ENCODE results near the gene ACSS1.

Gene ACSS1

GRCh38 chr20:24958506-24959385 lies 99.2 kb downstream of the ACSS1 start:
- TF ChIP-seq, protein P1, sequence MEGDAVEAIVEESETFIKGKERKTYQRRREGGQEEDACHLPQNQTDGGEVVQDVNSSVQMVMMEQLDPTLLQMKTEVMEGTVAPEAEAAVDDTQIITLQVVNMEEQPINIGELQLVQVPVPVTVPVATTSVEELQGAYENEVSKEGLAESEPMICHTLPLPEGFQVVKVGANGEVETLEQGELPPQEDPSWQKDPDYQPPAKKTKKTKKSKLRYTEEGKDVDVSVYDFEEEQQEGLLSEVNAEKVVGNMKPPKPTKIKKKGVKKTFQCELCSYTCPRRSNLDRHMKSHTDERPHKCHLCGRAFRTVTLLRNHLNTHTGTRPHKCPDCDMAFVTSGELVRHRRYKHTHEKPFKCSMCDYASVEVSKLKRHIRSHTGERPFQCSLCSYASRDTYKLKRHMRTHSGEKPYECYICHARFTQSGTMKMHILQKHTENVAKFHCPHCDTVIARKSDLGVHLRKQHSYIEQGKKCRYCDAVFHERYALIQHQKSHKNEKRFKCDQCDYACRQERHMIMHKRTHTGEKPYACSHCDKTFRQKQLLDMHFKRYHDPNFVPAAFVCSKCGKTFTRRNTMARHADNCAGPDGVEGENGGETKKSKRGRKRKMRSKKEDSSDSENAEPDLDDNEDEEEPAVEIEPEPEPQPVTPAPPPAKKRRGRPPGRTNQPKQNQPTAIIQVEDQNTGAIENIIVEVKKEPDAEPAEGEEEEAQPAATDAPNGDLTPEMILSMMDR (IDR thresholded peaks at IDR 0.05; ENCODE audit: low read depth, low read length, missing control alignments): no peak
- Histone ChIP-seq H3K27ac (no peak overlapping the region), H3K36me3 (replicated peaks) (peaks cover 15% of the 10 kb centered on the region), H3K27me3 (replicated peaks) (no peaks in the 10 kb centered on the region), H3K4me3 (ENCODE audit: low read depth, low read length) (no peak overlapping the region)
- in situ Hi-C loops (cut with HindIII; ENCODE audit: low pct_ligation_motif_present, low sequenced_read_pairs): no loop called here
- DNase-seq: no peak

GRCh38 chr20:24957326-24958016 lies 100.5 kb downstream of the ACSS1 start:
- H3K4me3 ChIP-seq (ENCODE audit: low read depth, low read length): no peak overlapping the region
- no peak for DNase-seq
- no peaks in the 10 kb centered on the region for H3K27me3 ChIP-seq (replicated peaks)
- TF ChIP-seq, protein P1 (IDR thresholded peaks at IDR 0.05; ENCODE audit: low read depth, low read length, missing control alignments): no peak
- H3K36me3 ChIP-seq (replicated peaks): peaks cover 2% of the 10 kb centered on the region
- H3K27ac ChIP-seq: no peak overlapping the region
- in situ Hi-C loops (cut with HindIII; ENCODE audit: low pct_ligation_motif_present, low sequenced_read_pairs): no loop called here
